T-helper 1 cell treated with Interleukin-12 subunit alpha and Interleukin-12 subunit beta and Interleukin-4 antibody, amounts not matched to agents 30 μg/mL and 1 μg/mL, for 36 hours (primary cell): ENCODE measurements around the gene FRMD1.

Experiments
- H3K27ac Mint-ChIP-seq: one replicate; pipeline ENCODE4 v1.8.0; 2021; ENCODE audit warnings: mild to moderate bottlenecking, mixed read lengths
- H3K27me3 Mint-ChIP-seq: one replicate; pipeline ENCODE4 v1.8.0; 2021; ENCODE audit warnings: low read depth, mixed read lengths
- H3K36me3 Mint-ChIP-seq: one replicate; pipeline ENCODE4 v1.8.0; 2021; ENCODE audit warnings: low read depth, mixed read lengths
- H3K4me1 Mint-ChIP-seq: one replicate; pipeline ENCODE4 v1.8.0; 2021; ENCODE audit warnings: low read depth, mixed read lengths
- H3K4me3 Mint-ChIP-seq: one replicate; pipeline ENCODE4 v1.8.0; 2021; ENCODE audit warnings: mild to moderate bottlenecking, moderate library complexity, mixed read lengths
- H3K9me3 Mint-ChIP-seq: one replicate; pipeline ENCODE4 v1.8.0; 2021; ENCODE audit warnings: mixed read lengths

FRMD1 gene

GRCh38 chr6:168043848-168044415 is 35.1 kb downstream of the FRMD1 start:
- Mint-ChIP-seq H3K4me1 (no peaks in the 10 kb centered on the region), H3K27ac (no peak overlapping the region), H3K9me3 (peaks cover 14% of the 10 kb centered on the region), H3K27me3 (no peaks in the 10 kb centered on the region), H3K4me3 (no peak overlapping the region), H3K36me3 (no peaks in the 10 kb centered on the region)

- no peaks in the 10 kb centered on the region for H3K4me1 Mint-ChIP-seq
- no peak overlapping the region for H3K4me3 Mint-ChIP-seq
- H3K9me3 Mint-ChIP-seq: peaks cover 20% of the 10 kb centered on the region
- no peak overlapping the region for H3K27ac Mint-ChIP-seq
- H3K36me3 Mint-ChIP-seq: peaks cover 2% of the 10 kb centered on the region
- no peaks in the 10 kb centered on the region for H3K27me3 Mint-ChIP-seq
Observed at GRCh38 chr6:168043193-168043847, 35.7 kb downstream of the FRMD1 start.

GRCh38 chr6:168042426-168043192 is 36.4 kb downstream of the FRMD1 start:
- Mint-ChIP-seq H3K4me3 (no peak overlapping the region), H3K27me3 (no peaks in the 10 kb centered on the region), H3K4me1 (no peaks in the 10 kb centered on the region), H3K27ac (no peak overlapping the region), H3K9me3 (peaks cover 21% of the 10 kb centered on the region), H3K36me3 (peaks cover 2% of the 10 kb centered on the region)

GRCh38 chr6:168041928-168042327 is 37.1 kb downstream of the FRMD1 start:
- Mint-ChIP-seq H3K9me3 (peaks cover 26% of the 10 kb centered on the region), H3K27me3 (no peaks in the 10 kb centered on the region), H3K4me3 (no peak overlapping the region), H3K27ac (no peak overlapping the region), H3K4me1 (no peaks in the 10 kb centered on the region), H3K36me3 (peaks cover 2% of the 10 kb centered on the region)

- Mint-ChIP-seq H3K27me3 (peaks cover 6% of the 10 kb centered on the region), H3K9me3 (peaks cover 26% of the 10 kb centered on the region), H3K27ac (no peak overlapping the region), H3K4me3 (no peak overlapping the region), H3K36me3 (peaks cover 2% of the 10 kb centered on the region), H3K4me1 (peaks cover 5% of the 10 kb centered on the region)
Observed at GRCh38 chr6:168040856-168041496, 38.0 kb downstream of the FRMD1 start.

- Mint-ChIP-seq H3K4me1 (peaks cover 8% of the 10 kb centered on the region), H3K27ac (no peak overlapping the region), H3K4me3 (no peak overlapping the region), H3K9me3 (peaks cover 26% of the 10 kb centered on the region), H3K27me3 (peaks cover 17% of the 10 kb centered on the region), H3K36me3 (peaks cover 2% of the 10 kb centered on the region)
Observed at GRCh38 chr6:168039849-168040248, 39.2 kb downstream of the FRMD1 start.

- H3K4me3 Mint-ChIP-seq: no peak overlapping the region
- H3K27me3 Mint-ChIP-seq: peaks cover 20% of the 10 kb centered on the region
- peaks cover 30% of the 10 kb centered on the region for H3K9me3 Mint-ChIP-seq
- no peak overlapping the region for H3K27ac Mint-ChIP-seq
- peaks cover 2% of the 10 kb centered on the region for H3K36me3 Mint-ChIP-seq
- H3K4me1 Mint-ChIP-seq: peaks cover 8% of the 10 kb centered on the region
Observed at GRCh38 chr6:168039301-168039700, 39.7 kb downstream of the FRMD1 start.

- Mint-ChIP-seq H3K4me3 (no peak overlapping the region), H3K9me3 (peaks cover 30% of the 10 kb centered on the region), H3K36me3 (peaks cover 2% of the 10 kb centered on the region), H3K4me1 (peaks cover 8% of the 10 kb centered on the region), H3K27ac (no peak overlapping the region), H3K27me3 (peaks cover 26% of the 10 kb centered on the region)
Observed at GRCh38 chr6:168038576-168039140, 40.4 kb downstream of the FRMD1 start.

GRCh38 chr6:168037856-168038255 is 41.2 kb downstream of the FRMD1 start:
- H3K9me3 Mint-ChIP-seq: peaks cover 30% of the 10 kb centered on the region

GRCh38 chr6:168037242-168037641 is 41.8 kb downstream of the FRMD1 start:
- H3K4me3 Mint-ChIP-seq: no peak overlapping the region
- peaks cover 2% of the 10 kb centered on the region for H3K36me3 Mint-ChIP-seq
- H3K27ac Mint-ChIP-seq: no peak overlapping the region
- peaks cover 26% of the 10 kb centered on the region for H3K27me3 Mint-ChIP-seq
- H3K4me1 Mint-ChIP-seq: peaks cover 8% of the 10 kb centered on the region
- peaks cover 30% of the 10 kb centered on the region for H3K9me3 Mint-ChIP-seq

More at GRCh38 chr6:168037856-168038255, 41.2 kb downstream of the FRMD1 start:
- Mint-ChIP-seq H3K36me3 (peaks cover 2% of the 10 kb centered on the region), H3K4me3 (no peak overlapping the region), H3K27me3 (peaks cover 26% of the 10 kb centered on the region), H3K27ac (no peak overlapping the region), H3K4me1 (peaks cover 8% of the 10 kb centered on the region)

GRCh38 chr6:168035661-168036545 is 43.1 kb downstream of the FRMD1 start:
- peak overlapping the region; percentile 57 for H3K4me3 Mint-ChIP-seq
- H3K36me3 Mint-ChIP-seq: peaks cover 2% of the 10 kb centered on the region
- peaks cover 10% of the 10 kb centered on the region for H3K4me1 Mint-ChIP-seq
- peak overlapping the region; percentile 82 for H3K27ac Mint-ChIP-seq
- peaks cover 26% of the 10 kb centered on the region for H3K27me3 Mint-ChIP-seq
- H3K9me3 Mint-ChIP-seq: peaks cover 30% of the 10 kb centered on the region

- peaks cover 26% of the 10 kb centered on the region for H3K9me3 Mint-ChIP-seq
- H3K36me3 Mint-ChIP-seq: peaks cover 2% of the 10 kb centered on the region
- peak overlapping the region; percentile 57 for H3K4me3 Mint-ChIP-seq
- no peak overlapping the region for H3K27ac Mint-ChIP-seq
- peaks cover 26% of the 10 kb centered on the region for H3K27me3 Mint-ChIP-seq
- peaks cover 10% of the 10 kb centered on the region for H3K4me1 Mint-ChIP-seq
Observed at GRCh38 chr6:168035098-168035660, 43.8 kb downstream of the FRMD1 start.

GRCh38 chr6:168034537-168034936 is 44.5 kb downstream of the FRMD1 start:
- H3K9me3 Mint-ChIP-seq: peaks cover 20% of the 10 kb centered on the region
- peaks cover 26% of the 10 kb centered on the region for H3K27me3 Mint-ChIP-seq
- peaks cover 10% of the 10 kb centered on the region for H3K4me1 Mint-ChIP-seq
- no peak overlapping the region for H3K4me3 Mint-ChIP-seq
- H3K36me3 Mint-ChIP-seq: peaks cover 2% of the 10 kb centered on the region
- no peak overlapping the region for H3K27ac Mint-ChIP-seq
